HCT116 (cell line): Measurements from ENCODE around the gene PAX1. TPM values are rescaled to one million over a fixed set of nuclear protein-coding genes. Genes with fewer than 3 reads are reported as not detected.

ENCODE experiments used
- ATAC-seq: fragments of 200-7000 bp; cut with Tn5 transposase; 2 replicates; pipeline ENCODE4 v1.9.1; 2020; ENCODE audit warnings: mild to moderate bottlenecking, moderate library complexity
- BruUV-seq: library from RNA; stranded (reverse); fragments of 400-500 nt; replicated peaks from 2 replicates; lab custom pipeline; 2021; lab: Mats Ljungman, UMichigan
- CTCF ChIA-PET: fragments of 300-600 bp; sonication (Branson Sonifier 250); formaldehyde crosslinking; loops from one replicate; lab custom pipeline; 2021; ENCODE audit warnings: antibody characterized with exemption; lab: Charles Lee
- POLR2A ChIA-PET: fragments of 300-600, 350-600 bp; sonication (Branson Sonifier 250); formaldehyde crosslinking; loops from one replicate; lab custom pipeline; 2021; ENCODE audit warnings: antibody characterized with exemption; lab: Charles Lee
- RAD21 ChIA-PET, 2 experiments: fragments of 300-600 bp; sonication (Branson Sonifier 250); formaldehyde crosslinking; loops; one replicate each; lab custom pipeline; 2023; ENCODE audit warnings: low total read pairs in 2 of 2; ENCODE audit not compliant: uncharacterized antibody in 2 of 2, unreplicated experiment in 2 of 2, low non-redundant PET in 1 of 2; lab: Charles Lee
- DNase-seq: peaks from one replicate; pipeline ENCODE4 v3.0.0-alpha.2; 2010; ENCODE audit warnings: low read depth, low spot score
- H2AFZ ChIP-seq: fragments of 200-600 bp; shearing (Covaris generic), sonication (generic); 2 replicates; pipeline ENCODE4 v1.6.1; 2017; ENCODE audit warnings: low read depth, mixed run types, mixed read lengths, antibody characterized with exemption, low read length; ENCODE audit not compliant: poor library complexity, severe bottlenecking
- H3K27ac ChIP-seq: 2 replicates; pipeline ENCODE4 v1.5.1; 2012; ENCODE audit warnings: low read depth, low read length
- H3K27me3 ChIP-seq: fragments of 200-600 bp; sonication (generic); 2 replicates; pipeline ENCODE4 v1.6.1; 2016; ENCODE audit warnings: mixed run types, low read length, mixed read lengths; ENCODE audit not compliant: insufficient read depth
- H3K36me3 ChIP-seq, 2 experiments: fragments of 200-500 bp in 1 of 2; fragments of 200-600 bp in 1 of 2; sonication (Bioruptor generic) in 1 of 2; sonication (generic) in 1 of 2; 2 replicates each; pipeline versions ENCODE4 v1.5.1 to v1.6.1; 2014 to 2016; ENCODE audit warnings: low read length in 2 of 2, inconsistent platforms in 1 of 2, mixed read lengths in 1 of 2, mixed run types in 1 of 2; ENCODE audit not compliant: insufficient read depth in 2 of 2, control insufficient read depth in 1 of 2
- H3K4me1 ChIP-seq, 2 experiments: fragments of 200-600 bp in 1 of 2; sonication (generic) in 1 of 2; 2 replicates each; pipeline versions ENCODE4 v1.5.1 to v1.6.1; 2012 to 2017; ENCODE audit warnings: low read length in 2 of 2, inconsistent platforms in 1 of 2, mild to moderate bottlenecking in 1 of 2, mixed read lengths in 1 of 2, mixed run types in 1 of 2, moderate library complexity in 1 of 2; ENCODE audit not compliant: insufficient read depth in 2 of 2, control insufficient read depth in 1 of 2
- H3K4me2 ChIP-seq: fragments of 200-600 bp; sonication (generic); 2 replicates; pipeline ENCODE4 v1.6.1; 2017; ENCODE audit warnings: mixed run types, low read length, mixed read lengths
- H3K4me3 ChIP-seq, 2 experiments: fragments of 200-600 bp in 1 of 2; sonication (generic) in 1 of 2; replicated peaks in 1 of 2; 2 replicates each; pipeline ENCODE4 v1.5.1; 2011 to 2016; ENCODE audit warnings: low read length in 2 of 2, control low read depth in 1 of 2, low read depth in 1 of 2, mild to moderate bottlenecking in 1 of 2, mixed read lengths in 1 of 2, mixed run types in 1 of 2
- H3K79me2 ChIP-seq: fragments of 200-600 bp; sonication (generic); 2 replicates; pipeline ENCODE4 v1.6.1; 2017; ENCODE audit warnings: mild to moderate bottlenecking, mixed run types, low read length, moderate library complexity, mixed read lengths; ENCODE audit not compliant: insufficient read depth
- H3K9ac ChIP-seq: fragments of 200-600 bp; sonication (generic); 2 replicates; pipeline ENCODE4 v1.6.1; 2016; ENCODE audit warnings: low read length, mixed read lengths
- H3K9me2 ChIP-seq: fragments of 200-600 bp; sonication (generic), shearing (Covaris generic); 2 replicates; pipeline ENCODE4 v1.6.1; 2017; ENCODE audit warnings: mixed run types, mild to moderate bottlenecking, moderate library complexity; ENCODE audit not compliant: insufficient read depth
- H3K9me3 ChIP-seq, 2 experiments: fragments of 200-500 bp in 1 of 2; fragments of 200-600 bp in 1 of 2; sonication (Bioruptor generic) in 1 of 2; sonication (generic) in 1 of 2; 2 replicates each; pipeline ENCODE4 v1.6.1; 2014 to 2017; ENCODE audit warnings: low read length in 2 of 2, mixed read lengths in 2 of 2, inconsistent platforms in 1 of 2, low read depth in 1 of 2, mild to moderate bottlenecking in 1 of 2, mixed run types in 1 of 2, moderate library complexity in 1 of 2; ENCODE audit not compliant: control insufficient read depth in 1 of 2, insufficient read depth in 1 of 2
- H4K20me1 ChIP-seq: fragments of 200-600 bp; sonication (generic), shearing (Covaris generic); 2 replicates; pipeline ENCODE4 v1.6.1; 2017; ENCODE audit warnings: mixed run types, mild to moderate bottlenecking, moderate library complexity; ENCODE audit not compliant: insufficient read depth
- CBX3 ChIP-seq: IDR thresholded peaks from 2 replicates; pipeline ENCODE4 v1.6.1; 2012; ENCODE audit warnings: low read depth
- CEBPB ChIP-seq: IDR thresholded peaks from 2 replicates; pipeline ENCODE4 v1.6.1; 2012; ENCODE audit warnings: low read depth
- EGR1 ChIP-seq: IDR thresholded peaks from 2 replicates; pipeline ENCODE4 v1.6.1; 2012; ENCODE audit warnings: low read depth
- ELF1 ChIP-seq: IDR thresholded peaks from 2 replicates; pipeline ENCODE4 v1.6.1; 2012; ENCODE audit warnings: low read depth, borderline replicate concordance
- EZH2 ChIP-seq: fragments of 200-600 bp; sonication (generic); IDR thresholded peaks from 2 replicates; pipeline ENCODE4 v1.6.1; 2017; ENCODE audit warnings: antibody characterized with exemption, mixed run types
- FOSL1 ChIP-seq: IDR thresholded peaks from 2 replicates; pipeline ENCODE4 v1.6.1; 2012; ENCODE audit warnings: low read depth
- JUND ChIP-seq: IDR thresholded peaks from 2 replicates; pipeline ENCODE4 v1.6.1; 2012
- POLR2AphosphoS5 ChIP-seq: IDR thresholded peaks from 2 replicates; pipeline ENCODE4 v1.6.1; 2011; ENCODE audit warnings: mild to moderate bottlenecking, low read depth, low read length, moderate library complexity
- RAD21 ChIP-seq: IDR thresholded peaks from 2 replicates; pipeline ENCODE4 v1.6.1; 2012; ENCODE audit warnings: low read depth, mild to moderate bottlenecking
- SIN3A ChIP-seq: IDR thresholded peaks from 2 replicates; pipeline ENCODE4 v1.6.1; 2012; ENCODE audit warnings: low read depth
- SP1 ChIP-seq: IDR thresholded peaks from 2 replicates; pipeline ENCODE4 v1.6.1; 2012; ENCODE audit warnings: low read depth
- SRF ChIP-seq: IDR thresholded peaks from 2 replicates; pipeline ENCODE4 v1.6.1; 2012; ENCODE audit warnings: low read depth
- TCF7L2 ChIP-seq: IDR thresholded peaks from 2 replicates; pipeline ENCODE4 v1.7.0; 2011; ENCODE audit warnings: borderline replicate concordance, inconsistent platforms; ENCODE audit not compliant: insufficient read depth, insufficient read length; ENCODE audit errors: extremely low read depth
- YY1 ChIP-seq: IDR thresholded peaks from 2 replicates; pipeline ENCODE4 v1.6.1; 2011; ENCODE audit warnings: low read length, low read depth, moderate library complexity, mild to moderate bottlenecking; ENCODE audit not compliant: insufficient replicate concordance; ENCODE audit errors: extremely low read depth
- ZFX ChIP-seq: fragments of 450-650 bp; IDR thresholded peaks from 2 replicates; pipeline ENCODE4 v1.6.1; 2017
- ZNF274 ChIP-seq: fragments of 200-500 bp; sonication (Bioruptor generic); IDR thresholded peaks from 2 replicates; pipeline ENCODE4 v1.6.1; 2014; ENCODE audit warnings: mild to moderate bottlenecking, low read depth, low read length, inconsistent platforms
- intact Hi-C: fragments of 100-400 bp; cut with micrococcal nuclease; formaldehyde crosslinking; loops from 2 replicates; pipeline ENCODE4 v1.10.0; 2022
- total RNA-seq: library from RNA; stranded (reverse); gene quantifications from one replicate; pipeline ENCODE4 v1.2.1, GENCODE V29; 2021; ENCODE audit not compliant: unreplicated experiment
- TF ChIP-seq, protein P1 (sequence below): IDR thresholded peaks from 2 replicates; pipeline ENCODE4 v1.6.1; 2012
- TF ChIP-seq, protein P2 (sequence below): IDR thresholded peaks from 2 replicates; pipeline ENCODE4 v1.6.1; 2012; ENCODE audit warnings: low read depth
- TF ChIP-seq, protein P3 (sequence below), 3 experiments: fragments of 200-600 bp in 1 of 3; sonication (generic) in 1 of 3; IDR thresholded peaks in 2 of 3; conservative IDR thresholded peaks in 1 of 3; 2 replicates each; pipeline ENCODE4 v1.5.1; 2012 to 2017; ENCODE audit warnings: low read depth in 2 of 3, low read length in 2 of 3, antibody characterized with exemption in 1 of 3, borderline replicate concordance in 1 of 3, control low read depth in 1 of 3, mild to moderate bottlenecking in 1 of 3, mixed read lengths in 1 of 3, mixed run types in 1 of 3, moderate library complexity in 1 of 3; ENCODE audit not compliant: insufficient read depth in 1 of 3
- TF ChIP-seq, protein P4 (sequence below): IDR thresholded peaks from 2 replicates; pipeline ENCODE4 v1.6.1; 2011; ENCODE audit warnings: mild to moderate bottlenecking, low read length, moderate library complexity; ENCODE audit not compliant: insufficient replicate concordance; ENCODE audit errors: extremely low read depth

Gene PAX1
- total RNA-seq, 1 experiment from 2014 or later: not detected

DNA sequence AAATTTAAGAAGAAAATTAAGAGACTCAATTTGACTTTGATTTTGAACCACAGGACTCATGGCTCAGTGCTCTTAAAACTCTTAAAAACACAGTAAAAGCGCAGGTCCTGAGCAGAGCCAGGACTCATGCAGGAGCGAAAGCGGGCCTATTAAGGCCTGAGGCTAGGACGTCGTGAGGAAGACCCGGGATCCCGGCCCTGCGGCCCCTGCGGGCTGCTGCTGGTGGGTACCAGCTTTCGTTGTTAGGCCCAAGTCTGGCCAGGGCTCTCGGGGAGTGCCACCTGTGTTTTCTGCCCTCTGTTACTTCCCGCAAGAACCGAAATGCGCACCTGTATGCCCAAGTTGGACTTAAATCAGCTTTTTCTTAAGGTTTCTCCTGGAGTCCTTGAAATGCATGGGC is 3.4 kb upstream of the PAX1 start:
- no peaks in the 10 kb centered on the region for H3K9me3 ChIP-seq
- no peak overlapping the region for H2AFZ ChIP-seq
- TF ChIP-seq CBX3: no peak
- TF ChIP-seq, protein P1, sequence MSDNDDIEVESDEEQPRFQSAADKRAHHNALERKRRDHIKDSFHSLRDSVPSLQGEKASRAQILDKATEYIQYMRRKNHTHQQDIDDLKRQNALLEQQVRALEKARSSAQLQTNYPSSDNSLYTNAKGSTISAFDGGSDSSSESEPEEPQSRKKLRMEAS: no peak
- no peak for TF ChIP-seq ELF1
- no peak for TF ChIP-seq JUND
- no peak for TF ChIP-seq CEBPB
- no peak for TF ChIP-seq EGR1
- TF ChIP-seq, protein P2, sequence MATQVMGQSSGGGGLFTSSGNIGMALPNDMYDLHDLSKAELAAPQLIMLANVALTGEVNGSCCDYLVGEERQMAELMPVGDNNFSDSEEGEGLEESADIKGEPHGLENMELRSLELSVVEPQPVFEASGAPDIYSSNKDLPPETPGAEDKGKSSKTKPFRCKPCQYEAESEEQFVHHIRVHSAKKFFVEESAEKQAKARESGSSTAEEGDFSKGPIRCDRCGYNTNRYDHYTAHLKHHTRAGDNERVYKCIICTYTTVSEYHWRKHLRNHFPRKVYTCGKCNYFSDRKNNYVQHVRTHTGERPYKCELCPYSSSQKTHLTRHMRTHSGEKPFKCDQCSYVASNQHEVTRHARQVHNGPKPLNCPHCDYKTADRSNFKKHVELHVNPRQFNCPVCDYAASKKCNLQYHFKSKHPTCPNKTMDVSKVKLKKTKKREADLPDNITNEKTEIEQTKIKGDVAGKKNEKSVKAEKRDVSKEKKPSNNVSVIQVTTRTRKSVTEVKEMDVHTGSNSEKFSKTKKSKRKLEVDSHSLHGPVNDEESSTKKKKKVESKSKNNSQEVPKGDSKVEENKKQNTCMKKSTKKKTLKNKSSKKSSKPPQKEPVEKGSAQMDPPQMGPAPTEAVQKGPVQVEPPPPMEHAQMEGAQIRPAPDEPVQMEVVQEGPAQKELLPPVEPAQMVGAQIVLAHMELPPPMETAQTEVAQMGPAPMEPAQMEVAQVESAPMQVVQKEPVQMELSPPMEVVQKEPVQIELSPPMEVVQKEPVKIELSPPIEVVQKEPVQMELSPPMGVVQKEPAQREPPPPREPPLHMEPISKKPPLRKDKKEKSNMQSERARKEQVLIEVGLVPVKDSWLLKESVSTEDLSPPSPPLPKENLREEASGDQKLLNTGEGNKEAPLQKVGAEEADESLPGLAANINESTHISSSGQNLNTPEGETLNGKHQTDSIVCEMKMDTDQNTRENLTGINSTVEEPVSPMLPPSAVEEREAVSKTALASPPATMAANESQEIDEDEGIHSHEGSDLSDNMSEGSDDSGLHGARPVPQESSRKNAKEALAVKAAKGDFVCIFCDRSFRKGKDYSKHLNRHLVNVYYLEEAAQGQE: no peak
- no peak for TF ChIP-seq EZH2
- TF ChIP-seq SIN3A: no peak
- TF ChIP-seq POLR2AphosphoS5: no peak
- TF ChIP-seq, protein P3, sequence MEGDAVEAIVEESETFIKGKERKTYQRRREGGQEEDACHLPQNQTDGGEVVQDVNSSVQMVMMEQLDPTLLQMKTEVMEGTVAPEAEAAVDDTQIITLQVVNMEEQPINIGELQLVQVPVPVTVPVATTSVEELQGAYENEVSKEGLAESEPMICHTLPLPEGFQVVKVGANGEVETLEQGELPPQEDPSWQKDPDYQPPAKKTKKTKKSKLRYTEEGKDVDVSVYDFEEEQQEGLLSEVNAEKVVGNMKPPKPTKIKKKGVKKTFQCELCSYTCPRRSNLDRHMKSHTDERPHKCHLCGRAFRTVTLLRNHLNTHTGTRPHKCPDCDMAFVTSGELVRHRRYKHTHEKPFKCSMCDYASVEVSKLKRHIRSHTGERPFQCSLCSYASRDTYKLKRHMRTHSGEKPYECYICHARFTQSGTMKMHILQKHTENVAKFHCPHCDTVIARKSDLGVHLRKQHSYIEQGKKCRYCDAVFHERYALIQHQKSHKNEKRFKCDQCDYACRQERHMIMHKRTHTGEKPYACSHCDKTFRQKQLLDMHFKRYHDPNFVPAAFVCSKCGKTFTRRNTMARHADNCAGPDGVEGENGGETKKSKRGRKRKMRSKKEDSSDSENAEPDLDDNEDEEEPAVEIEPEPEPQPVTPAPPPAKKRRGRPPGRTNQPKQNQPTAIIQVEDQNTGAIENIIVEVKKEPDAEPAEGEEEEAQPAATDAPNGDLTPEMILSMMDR (IDR thresholded peaks at IDR 0.05 in 2 of 3, conservative IDR thresholded peaks at IDR 0.05 in 1 of 3; ENCODE audit: borderline replicate concordance in 1 of 3, insufficient read depth in 1 of 3, low read depth in 2 of 3, low read length in 2 of 3): no peak
- TF ChIP-seq ZFX: no peak
- TF ChIP-seq SP1: no peak
- TF ChIP-seq, protein P4, sequence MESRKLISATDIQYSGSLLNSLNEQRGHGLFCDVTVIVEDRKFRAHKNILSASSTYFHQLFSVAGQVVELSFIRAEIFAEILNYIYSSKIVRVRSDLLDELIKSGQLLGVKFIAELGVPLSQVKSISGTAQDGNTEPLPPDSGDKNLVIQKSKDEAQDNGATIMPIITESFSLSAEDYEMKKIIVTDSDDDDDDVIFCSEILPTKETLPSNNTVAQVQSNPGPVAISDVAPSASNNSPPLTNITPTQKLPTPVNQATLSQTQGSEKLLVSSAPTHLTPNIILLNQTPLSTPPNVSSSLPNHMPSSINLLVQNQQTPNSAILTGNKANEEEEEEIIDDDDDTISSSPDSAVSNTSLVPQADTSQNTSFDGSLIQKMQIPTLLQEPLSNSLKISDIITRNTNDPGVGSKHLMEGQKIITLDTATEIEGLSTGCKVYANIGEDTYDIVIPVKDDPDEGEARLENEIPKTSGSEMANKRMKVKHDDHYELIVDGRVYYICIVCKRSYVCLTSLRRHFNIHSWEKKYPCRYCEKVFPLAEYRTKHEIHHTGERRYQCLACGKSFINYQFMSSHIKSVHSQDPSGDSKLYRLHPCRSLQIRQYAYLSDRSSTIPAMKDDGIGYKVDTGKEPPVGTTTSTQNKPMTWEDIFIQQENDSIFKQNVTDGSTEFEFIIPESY: no peak
- no peak for TF ChIP-seq SRF
- no peak for TF ChIP-seq RAD21
- no peak for TF ChIP-seq YY1
- no peak for TF ChIP-seq FOSL1
- TF ChIP-seq TCF7L2: no peak
- no peak for TF ChIP-seq ZNF274
- H3K9me2 ChIP-seq: no peaks in the 10 kb centered on the region
- H3K36me3 ChIP-seq: no peaks in the 10 kb centered on the region
- H3K9ac ChIP-seq: no peak overlapping the region
- ChIA-PET POLR2A (no interaction called here), CTCF (no interaction called here), RAD21 (no interaction called here)
- intact Hi-C loops: no loop called here
- no peaks in the 10 kb centered on the region for H3K4me1 ChIP-seq
- no peak overlapping the region for H3K27ac ChIP-seq
- ATAC-seq: no peak
- no peak overlapping the region for H3K4me2 ChIP-seq
- BruUV-seq: no TSS peak
- no peak overlapping the region for H3K4me3 ChIP-seq
- no peaks in the 10 kb centered on the region for H4K20me1 ChIP-seq
- H3K79me2 ChIP-seq: no peaks in the 10 kb centered on the region
- no peak for DNase-seq
- peaks cover 13% of the 10 kb centered on the region; the same call in 1 of the 2 replicates for H3K27me3 ChIP-seq
